Measurements from ENCODE around the gene OGA. TPM values are rescaled to one million over a fixed set of nuclear protein-coding genes. Genes with fewer than 3 reads are reported as not detected.

The OGA gene
- total and polyA plus RNA-seq, 9 of the 15 experiments (the other 6 are each of a cell fraction or from before 2014, with no cell fraction given), result 13.5 to 73.5 (median 59.5) TPM

DNA sequence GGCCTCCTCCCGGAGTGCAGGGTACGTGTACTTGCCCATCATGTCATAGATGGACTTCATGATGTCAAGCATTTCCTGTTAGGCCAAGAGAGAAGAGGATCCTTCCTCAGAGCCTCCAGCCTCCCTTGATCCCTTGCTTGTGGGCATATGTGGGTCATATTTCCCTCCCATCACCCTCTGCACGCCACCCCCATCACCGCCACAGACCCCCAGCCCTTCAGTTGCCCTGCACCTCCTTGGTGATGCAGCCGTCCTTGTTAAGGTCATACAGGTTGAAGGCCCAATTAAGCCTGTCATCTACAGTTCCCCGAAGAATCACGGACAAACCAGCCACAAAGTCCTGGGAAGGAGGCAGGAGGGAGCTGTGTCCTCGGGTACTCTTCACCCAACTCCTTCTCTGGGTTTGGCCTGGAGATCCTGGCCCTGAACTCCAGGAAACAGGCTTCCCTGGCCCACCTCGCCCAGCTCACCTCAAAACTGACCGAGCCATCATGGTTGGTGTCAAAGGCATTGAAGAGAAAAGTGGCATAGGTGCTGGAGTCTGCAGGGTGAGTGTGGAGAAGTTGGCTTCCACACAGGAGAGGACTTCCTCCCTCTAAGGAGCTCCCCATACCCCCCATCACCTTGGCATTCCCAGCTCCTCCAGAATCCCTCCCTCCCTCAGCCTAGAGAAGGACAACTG lies 9.8 kb upstream of the OGA start (continued):
- TF ChIP-seq U2AF2 (optimal IDR thresholded peaks at IDR 0.05; ENCODE audit: low read depth, low read length) (no peak), RFX5 (IDR thresholded peaks at IDR 0.05; ENCODE audit: low read depth, low read length) (no peak), ZNF197 (CRISPR knock-in tag; IDR thresholded peaks at IDR 0.05; ENCODE audit: low read depth) (no peak), BMI1 (IDR thresholded peaks at IDR 0.05; ENCODE audit: low read length) (no peak), BCL6 (CRISPR knock-in tag; IDR thresholded peaks at IDR 0.05) (no peak)

DNA sequence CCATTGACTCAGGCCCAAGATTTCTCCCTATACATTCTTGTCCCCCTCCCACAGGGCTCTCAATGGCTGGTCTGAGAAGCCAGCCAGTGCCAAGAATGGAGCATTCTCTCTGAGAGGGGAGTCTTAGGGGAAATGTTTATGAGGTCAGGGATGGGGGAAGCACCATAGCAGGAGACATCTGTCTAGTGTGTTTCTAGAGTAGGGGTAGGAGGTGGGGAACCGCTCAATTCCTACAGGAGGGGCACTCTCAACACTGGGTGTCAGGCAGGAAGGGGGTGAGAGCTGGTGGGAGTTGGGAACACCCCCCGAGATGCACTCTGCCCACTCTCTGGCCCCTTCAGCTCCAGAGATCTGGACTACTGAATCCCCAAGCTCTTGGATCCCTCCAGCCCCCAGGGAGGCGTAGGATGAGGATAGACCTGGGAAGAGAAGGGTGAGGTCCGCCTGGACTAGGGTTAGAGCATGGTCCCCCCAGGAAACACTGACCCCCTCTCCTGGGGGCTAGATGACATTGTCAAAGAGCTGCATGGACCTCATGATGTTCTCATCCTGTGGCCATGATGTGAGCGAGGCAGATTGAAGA lies 8.7 kb upstream of the OGA start:
- no peak overlapping the region for H3K4me3 ChIP-seq
- in situ Hi-C loops (cut with MboI), result loop anchor here (25.0 kb wide), 4 partner anchors 535 to 785 kb away; partner anchors contain the start of genes ACTR1A, CUEDC2 and SUFU
- H3K27ac ChIP-seq (ENCODE audit: extremely low read depth, low read depth, low read length), result no peak overlapping the region
- CTCF ChIA-PET (ENCODE audit: low intra/inter-chr PET ratio), result no interaction called here
- H3K9me1 ChIP-seq (ENCODE audit: control insufficient read depth, insufficient read depth, low read length), result peaks cover 9% of the 10 kb centered on the region
- no peak for FAIRE-seq
- ATAC-seq, result no peak
- H3K27me3 ChIP-seq (ENCODE audit: control insufficient read depth in 2 of 2, insufficient read depth in 2 of 2, low read length in 2 of 2), result no peaks in the 10 kb centered on the region
- H3K4me2 ChIP-seq (ENCODE audit: insufficient read depth, low read length), result no peak overlapping the region
- H2AFZ ChIP-seq (ENCODE audit: low read depth, low read length), result no peak overlapping the region
- H3K79me2 ChIP-seq (ENCODE audit: control insufficient read depth, insufficient read depth, low read length), result peaks cover 18% of the 10 kb centered on the region
- 86% methylated on average over 2 of the region's 5 CpGs for WGBS (ENCODE audit: insufficient coverage, low coverage, missing lambda C conversion rate)
- no peaks in the 10 kb centered on the region for H3K9me3 ChIP-seq (replicated peaks; ENCODE audit: control insufficient read depth, insufficient read depth, low read depth, low read length)
- no peak for TF ChIP-seq WHSC1 (IDR thresholded peaks at IDR 0.05; ENCODE audit: low read length)
- TF ChIP-seq, protein P1, sequence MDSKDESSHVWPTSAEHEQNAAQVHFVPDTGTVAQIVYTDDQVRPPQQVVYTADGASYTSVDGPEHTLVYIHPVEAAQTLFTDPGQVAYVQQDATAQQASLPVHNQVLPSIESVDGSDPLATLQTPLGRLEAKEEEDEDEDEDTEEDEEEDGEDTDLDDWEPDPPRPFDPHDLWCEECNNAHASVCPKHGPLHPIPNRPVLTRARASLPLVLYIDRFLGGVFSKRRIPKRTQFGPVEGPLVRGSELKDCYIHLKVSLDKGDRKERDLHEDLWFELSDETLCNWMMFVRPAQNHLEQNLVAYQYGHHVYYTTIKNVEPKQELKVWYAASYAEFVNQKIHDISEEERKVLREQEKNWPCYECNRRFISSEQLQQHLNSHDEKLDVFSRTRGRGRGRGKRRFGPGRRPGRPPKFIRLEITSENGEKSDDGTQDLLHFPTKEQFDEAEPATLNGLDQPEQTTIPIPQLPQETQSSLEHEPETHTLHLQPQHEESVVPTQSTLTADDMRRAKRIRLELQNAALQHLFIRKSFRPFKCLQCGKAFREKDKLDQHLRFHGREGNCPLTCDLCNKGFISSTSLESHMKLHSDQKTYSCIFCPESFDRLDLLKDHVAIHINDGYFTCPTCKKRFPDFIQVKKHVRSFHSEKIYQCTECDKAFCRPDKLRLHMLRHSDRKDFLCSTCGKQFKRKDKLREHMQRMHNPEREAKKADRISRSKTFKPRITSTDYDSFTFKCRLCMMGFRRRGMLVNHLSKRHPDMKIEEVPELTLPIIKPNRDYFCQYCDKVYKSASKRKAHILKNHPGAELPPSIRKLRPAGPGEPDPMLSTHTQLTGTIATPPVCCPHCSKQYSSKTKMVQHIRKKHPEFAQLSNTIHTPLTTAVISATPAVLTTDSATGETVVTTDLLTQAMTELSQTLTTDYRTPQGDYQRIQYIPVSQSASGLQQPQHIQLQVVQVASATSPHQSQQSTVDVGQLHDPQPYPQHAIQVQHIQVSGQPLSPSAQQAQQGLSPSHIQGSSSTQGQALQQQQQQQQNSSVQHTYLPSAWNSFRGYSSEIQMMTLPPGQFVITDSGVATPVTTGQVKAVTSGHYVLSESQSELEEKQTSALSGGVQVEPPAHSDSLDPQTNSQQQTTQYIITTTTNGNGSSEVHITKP (IDR thresholded peaks at IDR 0.05; ENCODE audit: partially characterized antibody), result peak; percentile 81
- POLR2A ChIA-PET, result interaction anchor here (0.7 to 1.3 kb wide), 3 partner anchors 9 to 757 kb away, joined by 3 to 5 read pairs (median 3); partner anchors contain the start of gene OGA
- H3K4me1 ChIP-seq (replicated peaks in 1 of 2; ENCODE audit: control insufficient read depth in 2 of 2, insufficient read depth in 2 of 2, low read length in 2 of 2), result peaks cover 42 to 58% of the 10 kb centered on the region in 2 experiments
- H3K36me3 ChIP-seq (ENCODE audit: control insufficient read depth, insufficient read depth, low read length), result peaks cover 31% of the 10 kb centered on the region; the same call in 2 of the 3 replicates
- peak overlapping the region in 1 of 2 experiments; percentile 23; a peak in 1 of 4 replicates for H3K9ac ChIP-seq (ENCODE audit: insufficient read depth in 1 of 2, low read depth in 2 of 2, low read length in 2 of 2)
- intact Hi-C loops (cut with micrococcal nuclease), result no loop called here
- DNase-seq (ENCODE audit: extremely low read depth in 1 of 4, low spot score in 3 of 4), result peak in 3 of 4 experiments; percentile 1 to 3 (median 2)
- H4K20me1 ChIP-seq (replicated peaks; ENCODE audit: control insufficient read depth, insufficient read depth, low read length), result 0 out of 2 replicates have a peak, but pooled peaks cover 6% of the 10 kb centered on the region
- BruUV-seq (replicated peaks), result no TSS peak

Measured in K562 (cell line).